Omental fat pad (tissue), 4 donors: ENCODE data around the gene MXRA7. TPM values are rescaled to one million over a fixed set of nuclear protein-coding genes. Genes with fewer than 3 reads are reported as not detected.

Experiments
- ATAC-seq: fragments of 150-250 bp; one replicate; pipeline ENCODE4 v1.9.1; 2016; ENCODE audit warnings: mild to moderate bottlenecking, moderate library complexity; ENCODE audit not compliant: low FRiP score
- DNase-seq: peaks from one replicate; pipeline ENCODE4 v3.0.0-alpha.2; 2019; ENCODE audit warnings: low spot score
- CTCF ChIP-seq, 3 donors: fragments of 450-650 bp; IDR thresholded peaks; one replicate each; pipeline ENCODE4 v1.5.1; 2016 to 2017; ENCODE audit warnings: antibody characterized with exemption in 3 of 3, mild to moderate bottlenecking in 3 of 3, moderate library complexity in 2 of 3
- total RNA-seq, 4 donors: library from RNA; depleted of rRNA; stranded (reverse); fragments of >200 nt; gene quantifications; one replicate each; pipeline ENCODE4 v1.1.0, GENCODE V29; 2016

Gene MXRA7
- total RNA-seq, 4 donors from 2014 or later, result 150 to 231 (median 194) TPM

- no peak for DNase-seq
- no peak for ATAC-seq
- TF ChIP-seq CTCF (IDR thresholded peaks at IDR 0.05), result no peak
Measured at GRCh38 chr17:76738468-76738850, 27.7 kb upstream of the MXRA7 start.

DNA sequence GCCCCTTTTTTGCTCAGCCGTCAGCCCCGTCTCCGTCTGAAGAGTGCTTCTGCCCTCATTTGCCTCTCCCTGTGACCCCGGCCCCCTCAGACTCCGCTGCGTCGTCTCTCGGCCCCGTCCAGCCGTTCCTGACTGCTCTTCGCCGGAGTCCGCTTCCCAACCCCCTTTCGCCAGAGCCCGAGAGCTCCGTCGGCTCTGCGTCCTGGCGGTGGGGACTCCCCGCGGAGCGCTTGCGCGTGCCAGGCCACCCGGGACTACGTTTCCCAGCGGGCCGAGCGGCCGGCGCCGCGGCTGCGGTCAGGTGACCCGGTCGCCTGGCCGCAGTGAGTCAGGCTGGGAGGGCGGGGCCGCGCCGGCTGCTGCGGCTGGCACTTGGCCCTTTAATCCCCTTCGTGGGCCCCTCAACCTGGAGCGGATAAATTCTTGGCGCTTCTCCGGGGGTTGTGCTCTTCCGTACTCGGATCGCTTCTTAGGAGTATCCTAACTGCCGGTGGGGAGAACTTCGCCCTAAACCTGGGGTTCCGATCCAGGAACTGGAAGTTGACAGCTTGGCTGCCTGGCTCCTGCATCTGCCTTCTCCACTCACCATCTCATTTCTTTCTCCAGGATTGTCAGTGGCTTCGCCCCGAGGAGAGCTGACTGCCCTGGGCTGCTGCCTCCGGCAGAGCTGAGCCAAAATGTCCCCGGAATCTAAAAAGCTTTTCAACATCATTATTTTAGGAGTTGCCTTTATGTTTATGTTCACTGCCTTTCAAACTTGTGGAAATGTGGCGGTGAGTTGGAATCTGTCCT, 27.1 kb upstream of the MXRA7 start, which contains the start of gene MFSD11:
MFSD11 (plus strand) TSS at position 444 of the 792 bp plus-strand sequence; CDS start at position 678, 234 bp downstream.
- peak; percentile 81 for ATAC-seq
- TF ChIP-seq CTCF (IDR thresholded peaks at IDR 0.05), result no peak

GRCh38 chr17:76737082-76737675, 26.4 kb upstream of the MXRA7 start, which contains the start of gene SRSF2:
SRSF2 (minus strand) TSS chr17:76737331; CDS start chr17:76737160, 171 bp downstream.
- peak; percentile 93 for DNase-seq
- TF ChIP-seq CTCF (IDR thresholded peaks at IDR 0.05), result no peak
- peak; percentile 91 for ATAC-seq

More for the DNA sequence above, 27.1 kb upstream of the MXRA7 start, which contains the start of gene MFSD11:
- peak; percentile 66 for DNase-seq

GRCh38 chr17:76736349-76737081, 25.8 kb upstream of the MXRA7 start:
- peak; percentile 12 for ATAC-seq
- TF ChIP-seq CTCF (IDR thresholded peaks at IDR 0.05), result no peak
- no peak for DNase-seq

DNA sequence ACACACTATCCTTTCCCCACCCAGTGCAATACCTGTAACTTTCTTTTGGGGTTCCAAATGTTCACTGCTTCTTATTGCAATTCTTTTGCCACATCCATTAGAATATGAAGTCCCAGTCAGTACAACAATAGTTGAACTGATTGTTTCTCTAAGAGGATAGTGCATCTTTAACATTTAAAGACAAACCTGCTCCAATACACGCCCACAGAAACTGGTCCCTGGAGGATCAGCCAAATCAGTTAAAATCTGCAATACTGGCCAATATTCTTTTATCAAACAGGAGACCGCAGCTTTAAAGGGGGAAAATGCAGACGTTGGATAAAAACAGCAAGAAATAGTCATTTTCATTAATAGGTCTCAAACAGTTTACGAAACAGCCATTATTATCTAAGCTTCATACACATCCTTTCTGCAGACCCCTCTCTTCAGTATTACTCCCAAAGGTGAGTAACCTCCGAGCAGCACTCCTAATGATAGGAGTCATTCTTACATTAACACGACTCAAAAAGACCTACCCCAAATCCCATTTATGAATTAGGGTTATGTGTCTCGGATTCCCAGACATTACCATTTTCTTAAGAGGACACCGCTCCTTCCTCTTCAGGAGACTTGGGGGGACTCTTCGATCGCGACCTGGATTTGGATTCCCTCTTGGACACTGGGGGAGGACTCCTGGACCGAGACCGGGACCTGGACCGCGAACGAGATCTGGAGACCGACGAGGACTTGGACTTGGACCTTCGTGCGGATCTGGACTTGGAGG, 25.0 kb upstream of the MXRA7 start:
- TF ChIP-seq CTCF (IDR thresholded peaks at IDR 0.05), result no peak
- no peak for ATAC-seq

DNA sequence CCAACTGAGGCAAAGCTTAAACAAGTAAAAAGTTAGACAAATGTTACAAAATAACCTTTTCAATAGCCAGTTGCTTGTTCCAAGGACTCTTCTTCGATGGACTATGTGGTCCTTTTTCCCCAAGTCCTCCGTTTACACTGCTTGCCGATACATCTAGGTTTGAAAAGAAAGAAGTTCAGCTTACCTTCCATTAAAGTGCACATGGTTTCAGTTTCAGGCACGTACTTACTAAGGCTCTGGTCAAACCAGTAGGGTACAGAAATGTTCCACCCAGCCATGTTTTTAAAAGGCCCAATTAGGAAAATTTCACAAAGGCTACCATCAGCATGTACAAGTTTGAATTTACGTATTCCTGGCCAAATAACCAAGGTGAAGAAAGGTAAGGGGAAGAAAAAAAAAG, 24.2 kb upstream of the MXRA7 start:
- DNase-seq (no peak), ATAC-seq (no peak)
- TF ChIP-seq CTCF (IDR thresholded peaks at IDR 0.05), result no peak

More for the DNA sequence above, 25.0 kb upstream of the MXRA7 start:
- no peak for DNase-seq
